Common myeloid progenitor, CD34-positive (primary cell): ENCODE data around the gene MGMT.

Experiments used
- CTCF ChIA-PET: fragments of 350-600 bp; sonication (Branson Sonifier 250); formaldehyde crosslinking; loops from one replicate; lab custom pipeline; 2021; ENCODE audit warnings: antibody characterized with exemption; lab: Charles Lee
- POLR2A ChIA-PET: fragments of 350-600 bp; sonication (Branson Sonifier 250); formaldehyde crosslinking; loops from one replicate; lab custom pipeline; 2021; ENCODE audit warnings: antibody characterized with exemption; lab: Charles Lee
- DNase-seq, 3 donors: peaks; one replicate each; pipeline versions ENCODE4 v3.0.0 to v3.0.0-alpha.2; 2013
- H3K27ac ChIP-seq, 2 experiments: 1 replicate in 1 of 2; 2 replicates in 1 of 2; pipeline ENCODE4 v1.7.0; 2013; ENCODE audit warnings: inconsistent platforms in 2 of 2, low read length in 2 of 2, mild to moderate bottlenecking in 2 of 2, low read depth in 1 of 2, moderate library complexity in 1 of 2; ENCODE audit not compliant: severe bottlenecking in 2 of 2, insufficient read depth in 1 of 2, poor library complexity in 1 of 2
- H3K27me3 ChIP-seq, 5 experiments: replicated peaks in 2 of 5; 1 replicate in 3 of 5; 2 replicates in 2 of 5; pipeline versions ENCODE4 v1.6.1 to v1.7.0; 2013; ENCODE audit warnings: low read length in 4 of 5, mild to moderate bottlenecking in 2 of 5, moderate library complexity in 2 of 5, inconsistent platforms in 1 of 5; ENCODE audit not compliant: insufficient read depth in 5 of 5, control insufficient read depth in 4 of 5
- H3K36me3 ChIP-seq, 4 experiments: 1 replicate in 2 of 4; 2 replicates in 2 of 4; pipeline versions ENCODE4 v1.6.1 to v1.7.0; 2013; ENCODE audit warnings: low read length in 3 of 4, control low read depth in 1 of 4, mild to moderate bottlenecking in 1 of 4; ENCODE audit not compliant: control insufficient read depth in 4 of 4, insufficient read depth in 4 of 4
- H3K4me1 ChIP-seq, 4 experiments: 1 replicate in 3 of 4; 2 replicates in 1 of 4; pipeline versions ENCODE4 v1.6.1 to v1.7.1; 2013; ENCODE audit warnings: low read length in 3 of 4, mild to moderate bottlenecking in 3 of 4, control low read depth in 1 of 4, inconsistent platforms in 1 of 4, moderate library complexity in 1 of 4; ENCODE audit not compliant: control insufficient read depth in 4 of 4, insufficient read depth in 4 of 4; ENCODE audit errors: control extremely low read depth in 1 of 4
- H3K4me3 ChIP-seq, 7 experiments: 1 replicate in 4 of 7; 2 replicates in 3 of 7; pipeline versions ENCODE4 v1.5.1 to v1.7.0; 2013; ENCODE audit warnings: mild to moderate bottlenecking in 7 of 7, low read length in 6 of 7, moderate library complexity in 6 of 7, inconsistent platforms in 2 of 7, low read depth in 2 of 7, control low read depth in 1 of 7; ENCODE audit not compliant: insufficient read depth in 4 of 7, control insufficient read depth in 1 of 7; ENCODE audit errors: extremely low read depth in 1 of 7
- H3K9me3 ChIP-seq, 5 experiments: 1 replicate in 4 of 5; 2 replicates in 1 of 5; pipeline versions ENCODE4 v1.6.1 to v1.7.1; 2013; ENCODE audit warnings: low read length in 4 of 5, mild to moderate bottlenecking in 2 of 5, inconsistent platforms in 1 of 5, low read depth in 1 of 5, moderate library complexity in 1 of 5; ENCODE audit not compliant: control insufficient read depth in 4 of 5, insufficient read depth in 2 of 5; ENCODE audit errors: control extremely low read depth in 1 of 5
- WGBS: methylation state at CpG from one replicate; pipeline ENCODE4 v1.1.5; 2013; ENCODE audit not compliant: insufficient coverage; 5-methylcytosine and 5-hydroxymethylcytosine counted together

The MGMT gene

GRCh38 chr10:129531195-129531968, 64.3 kb downstream of the MGMT start:
- H3K9me3 ChIP-seq = peaks cover 0 to 3% (median 2%) of the 10 kb centered on the region in 5 experiments
- ChIA-PET POLR2A (no interaction called here), CTCF (no interaction called here)
- peak in 2 of 3 donors; percentile 5 to 13 for DNase-seq
- no peak overlapping the region for H3K4me3 ChIP-seq
- peaks cover 0 to 7% (median 4%) of the 10 kb centered on the region in 4 experiments for H3K36me3 ChIP-seq
- H3K27ac ChIP-seq = no peak overlapping the region
- H3K27me3 ChIP-seq = no peaks in the 10 kb centered on the region
- 100% methylated on average over 7 of the region's 15 CpGs for WGBS
- peaks cover 0 to 30% (median 18%) of the 10 kb centered on the region in 4 experiments for H3K4me1 ChIP-seq

GRCh38 chr10:129531969-129532660, 65.1 kb downstream of the MGMT start:
- H3K4me1 ChIP-seq = peaks cover 0 to 30% (median 18%) of the 10 kb centered on the region in 4 experiments
- H3K9me3 ChIP-seq = peaks cover 0 to 3% (median 2%) of the 10 kb centered on the region in 5 experiments
- no peak overlapping the region for H3K27ac ChIP-seq
- no peak for DNase-seq
- WGBS = 97% methylated on average over 9 of the region's 10 CpGs
- POLR2A ChIA-PET = interaction anchor here (0.6 kb wide), 1 partner anchor 160 kb away, joined by 3 read pairs; no protein-coding TSS in a partner anchor
- peak overlapping the region in 1 of 7 experiments; percentile 61 for H3K4me3 ChIP-seq
- CTCF ChIA-PET = no interaction called here
- H3K27me3 ChIP-seq = no peaks in the 10 kb centered on the region
- peaks cover 0 to 7% (median 5%) of the 10 kb centered on the region in 4 experiments for H3K36me3 ChIP-seq

- Histone ChIP-seq H3K36me3 (peaks cover 0 to 9% (median 4%) of the 10 kb centered on the region in 4 experiments), H3K27me3 (no peaks in the 10 kb centered on the region), H3K9me3 (peaks cover 0 to 3% (median 2%) of the 10 kb centered on the region in 5 experiments), H3K27ac (no peak overlapping the region), H3K4me3 (peak overlapping the region in 3 of 7 experiments; percentile 28 to 61 (median 44)), H3K4me1 (peaks cover 0 to 30% (median 18%) of the 10 kb centered on the region in 4 experiments)
- ChIA-PET POLR2A (interaction anchor here (0.6 kb wide), 1 partner anchor 161 kb away, joined by 3 read pairs; no protein-coding TSS in a partner anchor), CTCF (interaction anchor here (0.7 kb wide), 1 partner anchor 54 kb away, joined by 3 read pairs; no protein-coding TSS in a partner anchor)
- WGBS = 12% methylated on average over 6 of the region's 12 CpGs
- peak; percentile 41 to 91 (median 90) for DNase-seq
These were observed 65.8 kb downstream of the MGMT start for GRCh38 chr10:129532838-129533237.

DNA sequence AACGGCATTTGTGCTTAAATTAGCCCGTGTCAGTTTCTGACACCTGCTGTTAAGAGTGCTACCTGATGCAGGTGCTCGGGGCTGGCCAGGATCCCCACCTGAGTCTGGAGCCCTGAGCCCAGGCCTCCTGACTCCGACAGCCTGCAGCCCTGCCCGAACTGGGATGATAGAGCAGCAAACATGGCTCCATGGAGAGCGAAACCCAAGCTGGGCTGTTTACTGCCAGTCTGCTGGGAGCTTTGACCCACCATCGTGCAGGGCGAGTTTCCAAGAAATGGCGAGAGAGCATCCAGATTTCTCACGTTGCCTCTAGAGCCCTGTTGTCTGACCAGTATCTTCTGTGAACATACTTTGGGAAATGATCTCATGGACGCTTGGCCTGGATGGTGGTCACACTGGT, 66.2 kb downstream of the MGMT start:
- ChIA-PET POLR2A (no interaction called here), CTCF (interaction anchor here (0.7 kb wide), 1 partner anchor 55 kb away, joined by 3 read pairs; no protein-coding TSS in a partner anchor)
- Histone ChIP-seq H3K27me3 (no peaks in the 10 kb centered on the region), H3K27ac (no peak overlapping the region), H3K36me3 (peaks cover 0 to 12% (median 5%) of the 10 kb centered on the region in 4 experiments), H3K9me3 (peaks cover 0 to 3% (median 2%) of the 10 kb centered on the region in 5 experiments), H3K4me1 (peaks cover 0 to 30% (median 18%) of the 10 kb centered on the region in 4 experiments), H3K4me3 (peak overlapping the region in 2 of 7 experiments; percentile 44 to 45)
- WGBS = 66% methylated on average over 10 of the region's 11 CpGs
- DNase-seq = no peak

DNA sequence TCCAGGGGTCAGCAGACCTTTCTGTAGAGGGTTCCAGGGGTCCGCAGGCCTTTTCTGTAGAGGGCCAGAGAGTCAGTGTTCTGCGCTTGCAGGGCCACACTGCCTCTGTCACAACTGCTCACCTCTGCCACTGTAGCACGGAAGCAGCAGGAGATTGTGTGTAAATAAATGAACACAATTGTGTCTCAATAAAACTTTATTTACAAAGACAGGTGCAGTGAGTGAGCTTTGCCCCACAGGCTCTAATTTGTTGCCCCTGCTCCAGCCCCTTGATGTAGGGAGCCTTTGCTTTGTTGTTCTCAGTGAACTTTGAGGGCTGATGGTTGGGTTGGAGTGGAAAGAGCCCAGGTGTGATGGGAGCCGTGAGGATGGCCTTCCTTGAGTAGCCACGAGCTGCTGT, 67.8 kb downstream of the MGMT start:
- Histone ChIP-seq H3K4me3 (no peak overlapping the region), H3K36me3 (peaks cover 0 to 14% (median 6%) of the 10 kb centered on the region in 4 experiments), H3K9me3 (peaks cover 0 to 2% (median 0%) of the 10 kb centered on the region in 5 experiments), H3K27ac (no peak overlapping the region), H3K4me1 (peaks cover 0 to 30% (median 18%) of the 10 kb centered on the region in 4 experiments), H3K27me3 (no peaks in the 10 kb centered on the region)
- DNase-seq = no peak
- WGBS = 100% methylated on average over 2 of the region's 5 CpGs
- CTCF ChIA-PET = no interaction called here
- POLR2A ChIA-PET = no interaction called here

DNA sequence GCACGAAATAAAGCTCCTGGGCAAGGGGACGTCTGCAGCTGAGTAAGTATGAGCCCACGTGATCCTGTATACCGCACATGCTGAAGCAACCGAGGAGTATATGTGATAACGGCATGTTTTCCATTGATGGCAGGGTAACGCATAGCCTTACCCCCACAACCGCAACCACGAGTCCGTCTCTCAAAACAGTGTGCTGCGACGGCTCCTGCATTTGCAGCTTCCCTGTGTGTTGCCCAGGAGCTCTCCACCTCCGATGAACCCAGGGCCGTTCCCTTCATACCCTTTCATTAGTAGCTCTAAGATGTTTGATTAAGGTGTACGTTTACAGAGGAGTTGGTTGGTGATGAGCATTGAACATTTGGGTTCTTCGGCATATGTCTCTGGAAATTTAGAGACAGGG, 69.3 kb downstream of the MGMT start:
- Histone ChIP-seq H3K4me3 (no peak overlapping the region), H3K4me1 (peaks cover 0 to 28% (median 17%) of the 10 kb centered on the region in 4 experiments), H3K27ac (no peak overlapping the region), H3K9me3 (peaks cover 0 to 2% (median 0%) of the 10 kb centered on the region in 5 experiments), H3K27me3 (no peaks in the 10 kb centered on the region), H3K36me3 (peaks cover 0 to 14% (median 6%) of the 10 kb centered on the region in 4 experiments)
- 99% methylated on average over 12 of the region's 16 CpGs for WGBS
- ChIA-PET CTCF (interaction anchor here (1.1 kb wide), 1 partner anchor 8 kb away, joined by 3 read pairs; no protein-coding TSS in a partner anchor), POLR2A (no interaction called here)
- DNase-seq = no peak
